Activated CD8-positive, alpha-beta T cell treated with anti-CD3 and anti-CD28 coated beads for 36 hours (primary cell): Measurements from ENCODE around the gene MCC. TPM values are rescaled to one million over a fixed set of nuclear protein-coding genes. Genes with fewer than 3 reads are reported as not detected.

ENCODE experiments used
- ATAC-seq: fragments of 200-7000 bp; cut with Tn5 transposase; one replicate; pipeline ENCODE4 v1.10.0; 2021; ENCODE audit warnings: mild to moderate bottlenecking, moderate library complexity
- CTCF ChIA-PET: fragments of 350-600 bp; sonication (Branson Sonifier 250); formaldehyde crosslinking; loops from one replicate; lab custom pipeline; 2021; ENCODE audit warnings: antibody characterized with exemption; lab: Charles Lee
- POLR2A ChIA-PET: fragments of 350-600 bp; sonication (Branson Sonifier 250); formaldehyde crosslinking; loops from one replicate; lab custom pipeline; 2021; ENCODE audit warnings: antibody characterized with exemption; lab: Charles Lee
- DNase-seq: peaks from one replicate; pipeline ENCODE4 v3.0.0-alpha.2; 2020
- H3K27ac Mint-ChIP-seq: one replicate; pipeline ENCODE4 v1.8.0; 2021; ENCODE audit warnings: mild to moderate bottlenecking, mixed read lengths
- H3K27me3 Mint-ChIP-seq: one replicate; pipeline ENCODE4 v1.8.0; 2021; ENCODE audit warnings: mixed read lengths
- H3K36me3 Mint-ChIP-seq: one replicate; pipeline ENCODE4 v1.8.0; 2021; ENCODE audit warnings: low read depth, mixed read lengths
- H3K4me1 Mint-ChIP-seq: one replicate; pipeline ENCODE4 v1.8.0; 2021; ENCODE audit warnings: low read depth, mixed read lengths
- H3K4me3 Mint-ChIP-seq: one replicate; pipeline ENCODE4 v1.8.0; 2021; ENCODE audit warnings: mild to moderate bottlenecking, moderate library complexity, mixed read lengths
- H3K9me3 Mint-ChIP-seq: one replicate; pipeline ENCODE4 v1.8.0; 2021; ENCODE audit warnings: mixed read lengths
- intact Hi-C: fragments of 100-400 bp; cut with micrococcal nuclease; formaldehyde crosslinking; loops from one replicate; pipeline ENCODE4 v1.10.0; 2022
- total RNA-seq, 2 experiments: library from RNA; stranded (reverse); gene quantifications; one replicate each; pipeline ENCODE4 v1.2.3, GENCODE V29; 2021
- TF ChIP-seq, protein P1 (sequence below): fragments of 200-600 bp; IDR thresholded peaks from one replicate; pipeline ENCODE4 v1.8.0; 2022; ENCODE audit warnings: antibody characterized with exemption, mild to moderate bottlenecking

The MCC gene
- total RNA-seq, 2 experiments from 2014 or later = 4.9 to 5.4 TPM

GRCh38 chr5:113379936-113380806 lies 108.1 kb downstream of the MCC start:
- Mint-ChIP-seq H3K4me1 (peaks cover 26% of the 10 kb centered on the region), H3K27me3 (peaks cover 25% of the 10 kb centered on the region), H3K27ac (no peak overlapping the region), H3K4me3 (no peak overlapping the region), H3K9me3 (no peaks in the 10 kb centered on the region), H3K36me3 (no peaks in the 10 kb centered on the region)
- POLR2A ChIA-PET = no interaction called here
- ATAC-seq (no peak), DNase-seq (no peak)
- intact Hi-C loops = loop anchor here (1.0 to 5.0 kb wide), 2 partner anchors 133 to 227 kb away; partner anchors contain the start of gene YTHDC2
- TF ChIP-seq, protein P1, sequence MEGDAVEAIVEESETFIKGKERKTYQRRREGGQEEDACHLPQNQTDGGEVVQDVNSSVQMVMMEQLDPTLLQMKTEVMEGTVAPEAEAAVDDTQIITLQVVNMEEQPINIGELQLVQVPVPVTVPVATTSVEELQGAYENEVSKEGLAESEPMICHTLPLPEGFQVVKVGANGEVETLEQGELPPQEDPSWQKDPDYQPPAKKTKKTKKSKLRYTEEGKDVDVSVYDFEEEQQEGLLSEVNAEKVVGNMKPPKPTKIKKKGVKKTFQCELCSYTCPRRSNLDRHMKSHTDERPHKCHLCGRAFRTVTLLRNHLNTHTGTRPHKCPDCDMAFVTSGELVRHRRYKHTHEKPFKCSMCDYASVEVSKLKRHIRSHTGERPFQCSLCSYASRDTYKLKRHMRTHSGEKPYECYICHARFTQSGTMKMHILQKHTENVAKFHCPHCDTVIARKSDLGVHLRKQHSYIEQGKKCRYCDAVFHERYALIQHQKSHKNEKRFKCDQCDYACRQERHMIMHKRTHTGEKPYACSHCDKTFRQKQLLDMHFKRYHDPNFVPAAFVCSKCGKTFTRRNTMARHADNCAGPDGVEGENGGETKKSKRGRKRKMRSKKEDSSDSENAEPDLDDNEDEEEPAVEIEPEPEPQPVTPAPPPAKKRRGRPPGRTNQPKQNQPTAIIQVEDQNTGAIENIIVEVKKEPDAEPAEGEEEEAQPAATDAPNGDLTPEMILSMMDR = no peak
- CTCF ChIA-PET = interaction anchor here (0.8 to 4.0 kb wide), 28 partner anchors 9 to 384 kb away, joined by 3 to 31 read pairs (median 6); partner anchors contain the start of genes MCC and YTHDC2

GRCh38 chr5:113378959-113379541 lies 109.2 kb downstream of the MCC start:
- TF ChIP-seq, protein P1 = peak; percentile 84
- CTCF ChIA-PET = interaction anchor here (0.6 to 4.0 kb wide), 37 partner anchors 10 to 383 kb away, joined by 3 to 31 read pairs (median 5); partner anchors contain the start of genes MCC and YTHDC2
- Mint-ChIP-seq H3K27ac (no peak overlapping the region), H3K4me1 (peaks cover 26% of the 10 kb centered on the region), H3K9me3 (no peaks in the 10 kb centered on the region), H3K27me3 (peaks cover 22% of the 10 kb centered on the region), H3K4me3 (no peak overlapping the region), H3K36me3 (no peaks in the 10 kb centered on the region)
- DNase-seq (peak; percentile 76), ATAC-seq (peak; percentile 76)
- intact Hi-C loops = loop anchor here (1.0 to 5.0 kb wide), 2 partner anchors 134 to 228 kb away; partner anchors contain the start of gene YTHDC2
- POLR2A ChIA-PET = interaction anchor here (1.2 kb wide), 1 partner anchor 109 kb away, joined by 3 read pairs; the partner anchor contains the start of gene MCC

- H3K36me3 Mint-ChIP-seq = no peaks in the 10 kb centered on the region
- DNase-seq (no peak), ATAC-seq (no peak)
- H3K27ac Mint-ChIP-seq = no peak overlapping the region
- ChIA-PET POLR2A (interaction anchor here (1.2 kb wide), 1 partner anchor 110 kb away, joined by 3 read pairs; the partner anchor contains the start of gene MCC), CTCF (interaction anchor here (0.6 to 4.0 kb wide), 14 partner anchors 9 to 297 kb away, joined by 3 to 31 read pairs (median 6); partner anchors contain the start of gene YTHDC2)
- intact Hi-C loops = loop anchor here (5.0 kb wide), 1 partner anchor 229 kb away; no protein-coding TSS in a partner anchor
- no peaks in the 10 kb centered on the region for H3K9me3 Mint-ChIP-seq
- no peak overlapping the region for H3K4me3 Mint-ChIP-seq
- TF ChIP-seq, protein P1 = no peak
- H3K4me1 Mint-ChIP-seq = peaks cover 26% of the 10 kb centered on the region
- H3K27me3 Mint-ChIP-seq = peaks cover 20% of the 10 kb centered on the region
Observed at GRCh38 chr5:113378514-113378913, 109.7 kb downstream of the MCC start.

GRCh38 chr5:113378081-113378480 lies 110.2 kb downstream of the MCC start:
- DNase-seq = peak; percentile 4
- intact Hi-C loops = loop anchor here (5.0 kb wide), 1 partner anchor 229 kb away; no protein-coding TSS in a partner anchor
- POLR2A ChIA-PET = interaction anchor here (1.2 kb wide), 1 partner anchor 110 kb away, joined by 3 read pairs; the partner anchor contains the start of gene MCC
- no peak overlapping the region for H3K27ac Mint-ChIP-seq
- CTCF ChIA-PET = interaction anchor here (0.9 to 4.0 kb wide), 11 partner anchors 9 to 298 kb away, joined by 3 to 31 read pairs (median 7); partner anchors contain the start of gene YTHDC2
- H3K27me3 Mint-ChIP-seq = peaks cover 18% of the 10 kb centered on the region
- TF ChIP-seq, protein P1 = no peak
- H3K9me3 Mint-ChIP-seq = no peaks in the 10 kb centered on the region
- no peak overlapping the region for H3K4me3 Mint-ChIP-seq
- peak; percentile 27 for ATAC-seq
- H3K36me3 Mint-ChIP-seq = no peaks in the 10 kb centered on the region
- peaks cover 26% of the 10 kb centered on the region for H3K4me1 Mint-ChIP-seq
